Activated naive CD8-positive, alpha-beta T cell (primary cell): Measurements from ENCODE around the gene MICAL3.
"Not testable (repeated sequence)": the region's sequence is repeated elsewhere in the genome, so short reads cannot be mapped to it uniquely, and the experiment has no call there.

Source experiments
- H3K27ac Mint-ChIP-seq: one replicate; pipeline ENCODE4 v1.8.0; 2021; ENCODE audit warnings: mixed read lengths
- H3K27me3 Mint-ChIP-seq: one replicate; pipeline ENCODE4 v1.8.0; 2021; ENCODE audit warnings: mixed read lengths
- H3K36me3 Mint-ChIP-seq: one replicate; pipeline ENCODE4 v1.8.0; 2021; ENCODE audit warnings: mixed read lengths
- H3K4me1 Mint-ChIP-seq: one replicate; pipeline ENCODE4 v1.8.0; 2021; ENCODE audit warnings: low read depth, mixed read lengths
- H3K4me3 Mint-ChIP-seq: one replicate; pipeline ENCODE4 v1.8.0; 2021; ENCODE audit warnings: mild to moderate bottlenecking, mixed read lengths
- H3K9me3 Mint-ChIP-seq: one replicate; pipeline ENCODE4 v1.8.0; 2021; ENCODE audit warnings: low read depth, mixed read lengths

MICAL3 gene

GRCh38 chr22:18063715-18064114 lies 39.4 kb upstream of the MICAL3 start:
- not testable (repeated sequence) for H3K4me1 Mint-ChIP-seq, H3K4me3 Mint-ChIP-seq, H3K36me3 Mint-ChIP-seq, H3K9me3 Mint-ChIP-seq, H3K27ac Mint-ChIP-seq
- peaks cover 24% of the 10 kb centered on the region for H3K27me3 Mint-ChIP-seq

DNA sequence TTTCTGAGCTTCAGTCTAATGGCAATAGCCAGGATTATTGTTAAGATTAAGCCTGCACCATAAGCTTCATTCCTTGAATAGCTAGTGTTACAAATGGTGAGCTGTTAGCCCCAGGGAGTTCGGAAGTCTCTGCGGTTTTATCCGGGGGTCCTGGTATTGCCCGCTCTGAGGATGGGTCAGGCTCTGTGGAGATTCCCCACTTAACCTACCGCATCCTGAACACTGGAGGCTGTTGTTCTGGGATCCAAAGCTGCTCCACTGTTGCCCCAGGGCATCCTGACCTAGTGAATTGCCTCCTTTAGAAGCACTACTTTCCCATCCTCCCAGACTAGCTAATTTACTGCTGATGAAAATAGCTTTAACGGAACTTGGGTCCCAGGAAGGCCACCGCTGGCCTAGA lies 38.9 kb upstream of the MICAL3 start:
- Mint-ChIP-seq H3K27ac (no peak overlapping the region), H3K27me3 (peaks cover 22% of the 10 kb centered on the region), H3K4me1 (no peaks in the 10 kb centered on the region), H3K9me3 (no peaks in the 10 kb centered on the region), H3K36me3 (no peaks in the 10 kb centered on the region), H3K4me3 (no peak overlapping the region)

- no peaks in the 10 kb centered on the region for H3K9me3 Mint-ChIP-seq
- peaks cover 22% of the 10 kb centered on the region for H3K27me3 Mint-ChIP-seq
- H3K36me3 Mint-ChIP-seq, result no peaks in the 10 kb centered on the region
- H3K4me1 Mint-ChIP-seq, result no peaks in the 10 kb centered on the region
- H3K27ac Mint-ChIP-seq, result no peak overlapping the region
- H3K4me3 Mint-ChIP-seq, result no peak overlapping the region
Observed at GRCh38 chr22:18062421-18062820, 38.1 kb upstream of the MICAL3 start.

DNA sequence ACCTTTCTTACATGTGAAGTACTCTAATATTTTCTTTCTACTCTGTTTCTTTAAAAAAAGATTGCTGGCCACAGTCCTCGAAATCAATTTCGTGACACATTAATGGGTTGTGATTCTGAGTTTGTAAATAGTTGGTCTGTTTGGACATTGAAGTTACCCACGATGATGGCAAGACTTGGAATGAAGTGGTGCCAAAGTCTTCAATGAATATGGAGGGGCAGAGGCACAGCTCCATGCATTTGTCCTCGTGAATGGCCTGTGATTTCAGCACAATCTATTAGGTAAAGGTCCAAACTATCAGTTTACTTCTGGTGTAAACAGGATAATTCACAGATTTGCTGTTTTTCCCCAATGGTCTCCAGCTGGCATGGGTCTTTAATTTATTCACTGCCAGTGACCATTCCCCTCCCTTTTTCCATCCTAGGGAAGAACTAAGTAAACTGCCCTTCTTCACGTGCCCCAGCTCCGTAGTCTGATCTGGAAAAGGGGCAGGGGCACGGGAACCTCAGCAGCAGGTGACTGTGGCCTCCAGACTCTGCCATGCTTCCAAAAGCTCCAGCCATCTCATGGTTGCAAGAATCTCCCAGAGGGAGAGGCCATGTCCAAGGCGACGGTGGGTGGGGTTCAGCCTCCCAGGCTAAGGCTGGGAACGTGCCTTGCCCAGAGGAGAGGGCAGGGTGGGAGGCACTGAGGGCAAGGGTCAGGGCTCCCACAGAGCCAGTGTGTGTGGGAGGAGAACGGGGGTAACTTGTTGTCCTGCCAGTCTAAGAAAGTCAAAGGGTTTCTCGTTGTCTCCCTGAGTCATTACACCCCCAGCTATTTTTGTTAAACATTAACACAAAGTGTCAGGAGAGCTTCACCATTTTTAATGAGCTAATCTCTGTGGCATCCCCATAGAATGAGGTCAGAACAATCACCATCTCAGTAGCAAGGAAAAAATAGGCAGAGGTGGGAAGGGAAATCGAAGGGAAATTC lies 36.6 kb upstream of the MICAL3 start:
- Mint-ChIP-seq H3K36me3 (no peaks in the 10 kb centered on the region), H3K27ac (no peak overlapping the region), H3K27me3 (peaks cover 17% of the 10 kb centered on the region), H3K9me3 (no peaks in the 10 kb centered on the region), H3K4me1 (no peaks in the 10 kb centered on the region), H3K4me3 (no peak overlapping the region)

GRCh38 chr22:18059991-18060390 lies 35.6 kb upstream of the MICAL3 start:
- Mint-ChIP-seq H3K4me1 (no peaks in the 10 kb centered on the region), H3K4me3 (no peak overlapping the region), H3K27me3 (peaks cover 9% of the 10 kb centered on the region), H3K36me3 (no peaks in the 10 kb centered on the region), H3K9me3 (no peaks in the 10 kb centered on the region), H3K27ac (no peak overlapping the region)

DNA sequence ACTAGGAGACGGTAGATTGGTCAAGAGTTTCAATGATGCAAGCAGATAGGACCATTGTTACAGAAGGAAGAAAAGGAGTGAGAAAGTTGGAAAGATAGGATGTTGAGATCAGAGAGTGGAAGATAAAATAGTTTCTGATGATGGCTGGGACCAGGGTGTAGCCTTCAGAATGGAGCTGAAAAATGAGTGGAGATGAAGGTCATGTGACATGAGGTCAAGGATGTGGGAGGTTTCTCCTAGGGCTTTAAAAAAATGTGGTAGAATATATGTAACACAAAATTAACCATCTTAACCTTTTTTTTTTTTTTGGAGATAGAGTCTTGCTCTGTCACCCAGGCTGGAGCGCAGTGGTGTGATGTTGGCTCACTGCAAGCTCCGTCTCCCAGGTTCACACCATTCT lies 35.1 kb upstream of the MICAL3 start:
- H3K9me3 Mint-ChIP-seq, result no peaks in the 10 kb centered on the region
- no peak overlapping the region for H3K27ac Mint-ChIP-seq
- peaks cover 6% of the 10 kb centered on the region for H3K27me3 Mint-ChIP-seq
- H3K4me1 Mint-ChIP-seq, result no peaks in the 10 kb centered on the region
- no peaks in the 10 kb centered on the region for H3K36me3 Mint-ChIP-seq
- no peak overlapping the region for H3K4me3 Mint-ChIP-seq

DNA sequence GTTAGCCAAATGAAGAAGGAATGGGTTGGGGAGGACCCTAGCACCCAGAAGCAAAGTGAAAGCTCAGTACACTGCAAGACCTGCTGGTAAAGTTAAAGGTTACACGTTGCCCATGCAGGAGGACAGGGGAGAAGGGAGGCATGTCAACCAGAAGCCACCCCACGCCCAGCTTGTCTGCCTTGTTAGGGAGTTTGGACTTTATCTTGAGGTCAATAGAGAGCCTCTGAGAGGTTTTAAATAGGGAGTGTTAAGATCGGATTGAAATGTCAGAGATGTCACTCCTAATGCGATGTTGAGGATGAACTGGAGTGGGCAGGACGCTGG lies 34.7 kb upstream of the MICAL3 start:
- H3K27me3 Mint-ChIP-seq, result peaks cover 6% of the 10 kb centered on the region
- H3K4me1 Mint-ChIP-seq, result no peaks in the 10 kb centered on the region
- no peaks in the 10 kb centered on the region for H3K9me3 Mint-ChIP-seq
- H3K27ac Mint-ChIP-seq, result no peak overlapping the region
- H3K36me3 Mint-ChIP-seq, result no peaks in the 10 kb centered on the region
- H3K4me3 Mint-ChIP-seq, result no peak overlapping the region

GRCh38 chr22:18058371-18059093 lies 34.2 kb upstream of the MICAL3 start:
- Mint-ChIP-seq H3K9me3 (no peaks in the 10 kb centered on the region), H3K27ac (no peak overlapping the region), H3K4me1 (no peaks in the 10 kb centered on the region), H3K27me3 (peaks cover 4% of the 10 kb centered on the region), H3K4me3 (no peak overlapping the region), H3K36me3 (no peaks in the 10 kb centered on the region)

- Mint-ChIP-seq H3K9me3 (no peaks in the 10 kb centered on the region), H3K27ac (no peak overlapping the region), H3K4me3 (no peak overlapping the region), H3K4me1 (no peaks in the 10 kb centered on the region), H3K36me3 (no peaks in the 10 kb centered on the region), H3K27me3 (peaks cover 3% of the 10 kb centered on the region)
Observed at GRCh38 chr22:18057568-18058209, 33.3 kb upstream of the MICAL3 start.

DNA sequence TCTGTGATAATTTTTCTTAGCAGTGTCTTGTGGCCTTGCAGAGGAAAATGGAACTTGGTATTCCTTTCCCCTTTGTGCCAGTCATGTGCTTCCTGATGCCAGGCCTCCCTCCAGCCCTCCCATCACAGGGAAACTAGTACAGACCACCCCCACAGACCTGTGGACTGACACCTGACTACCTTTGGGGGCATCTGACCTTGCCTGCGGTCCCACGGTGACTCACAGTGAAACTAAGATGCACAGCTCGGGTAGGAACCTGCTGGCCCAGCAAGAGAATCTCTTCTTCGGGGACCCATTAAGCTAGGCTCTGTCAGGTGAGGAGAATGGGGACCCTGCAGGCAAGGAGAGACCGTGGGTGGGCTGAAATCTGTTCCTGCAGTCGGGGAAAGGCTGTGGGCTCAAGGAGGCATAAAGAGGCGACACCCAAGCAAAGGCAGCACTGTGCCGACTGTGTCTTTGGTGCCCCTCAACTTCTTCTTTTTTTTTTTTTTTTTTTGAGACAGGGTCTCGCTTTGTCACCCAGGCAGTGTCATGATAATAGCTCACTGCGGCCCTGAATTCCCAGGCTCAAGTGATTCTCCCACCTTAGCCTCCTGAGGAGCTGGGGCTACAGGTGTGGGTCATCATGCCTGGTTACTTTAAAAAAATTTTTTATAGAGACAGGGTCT lies 32.6 kb upstream of the MICAL3 start:
- Mint-ChIP-seq H3K27me3 (peaks cover 3% of the 10 kb centered on the region), H3K27ac (no peak overlapping the region), H3K4me3 (no peak overlapping the region), H3K36me3 (no peaks in the 10 kb centered on the region), H3K4me1 (no peaks in the 10 kb centered on the region), H3K9me3 (no peaks in the 10 kb centered on the region)

DNA sequence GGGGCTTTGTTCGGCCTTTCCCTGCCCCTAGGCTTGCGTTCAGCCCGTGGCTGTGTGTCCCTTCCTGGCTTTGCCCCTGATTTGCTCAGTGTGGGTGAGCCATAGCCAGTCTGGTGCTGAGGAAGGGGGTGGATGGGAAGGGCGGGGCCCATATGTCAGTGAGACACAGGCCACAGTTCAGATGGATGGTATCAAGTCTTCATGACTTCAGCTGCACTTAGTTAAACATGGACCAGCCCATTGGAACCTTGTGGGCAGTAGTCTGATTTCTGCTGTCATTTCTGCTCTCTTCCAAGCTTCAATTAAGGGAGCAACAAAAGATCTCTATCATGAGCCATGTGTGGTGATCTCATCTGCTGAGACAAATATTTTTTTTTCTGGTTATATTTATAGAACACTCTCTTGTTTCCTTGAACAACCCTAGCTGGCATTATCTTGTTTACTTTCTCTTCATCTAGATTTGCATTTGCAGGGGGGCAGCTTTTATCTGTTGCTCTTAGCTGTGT lies 31.9 kb upstream of the MICAL3 start:
- no peaks in the 10 kb centered on the region for H3K9me3 Mint-ChIP-seq
- no peaks in the 10 kb centered on the region for H3K4me1 Mint-ChIP-seq
- no peak overlapping the region for H3K4me3 Mint-ChIP-seq
- no peak overlapping the region for H3K27ac Mint-ChIP-seq
- H3K27me3 Mint-ChIP-seq, result peaks cover 3% of the 10 kb centered on the region
- H3K36me3 Mint-ChIP-seq, result no peaks in the 10 kb centered on the region

DNA sequence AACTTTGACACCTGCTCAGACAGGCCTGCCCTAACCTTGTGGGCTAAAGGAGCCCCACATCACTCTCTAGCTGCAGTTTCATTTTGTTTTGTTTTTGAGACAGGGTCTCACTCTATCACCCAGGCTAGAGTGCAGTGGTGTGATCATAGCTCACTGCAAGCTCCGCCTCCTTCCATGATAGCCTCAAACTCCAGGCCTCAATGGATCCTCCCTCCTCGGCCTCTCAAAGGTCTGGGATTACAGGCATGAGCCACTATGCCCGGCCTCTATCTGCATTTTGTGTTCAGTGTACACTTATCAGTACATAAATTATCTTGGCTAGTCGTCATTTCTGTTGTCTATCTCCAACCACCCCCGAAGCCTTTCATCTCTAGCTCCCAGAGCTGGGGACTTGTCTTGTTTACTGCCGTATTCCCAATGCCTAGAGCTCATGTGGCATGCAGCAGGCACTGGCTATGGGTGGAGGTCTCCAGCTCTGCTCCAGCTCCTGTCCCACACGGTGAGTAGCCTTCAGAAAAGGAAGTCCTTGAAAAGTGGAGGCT lies 31.3 kb upstream of the MICAL3 start:
- no peaks in the 10 kb centered on the region for H3K9me3 Mint-ChIP-seq
- no peak overlapping the region for H3K4me3 Mint-ChIP-seq
- H3K27me3 Mint-ChIP-seq, result peaks cover 3% of the 10 kb centered on the region
- no peak overlapping the region for H3K27ac Mint-ChIP-seq
- H3K36me3 Mint-ChIP-seq, result no peaks in the 10 kb centered on the region
- no peaks in the 10 kb centered on the region for H3K4me1 Mint-ChIP-seq

DNA sequence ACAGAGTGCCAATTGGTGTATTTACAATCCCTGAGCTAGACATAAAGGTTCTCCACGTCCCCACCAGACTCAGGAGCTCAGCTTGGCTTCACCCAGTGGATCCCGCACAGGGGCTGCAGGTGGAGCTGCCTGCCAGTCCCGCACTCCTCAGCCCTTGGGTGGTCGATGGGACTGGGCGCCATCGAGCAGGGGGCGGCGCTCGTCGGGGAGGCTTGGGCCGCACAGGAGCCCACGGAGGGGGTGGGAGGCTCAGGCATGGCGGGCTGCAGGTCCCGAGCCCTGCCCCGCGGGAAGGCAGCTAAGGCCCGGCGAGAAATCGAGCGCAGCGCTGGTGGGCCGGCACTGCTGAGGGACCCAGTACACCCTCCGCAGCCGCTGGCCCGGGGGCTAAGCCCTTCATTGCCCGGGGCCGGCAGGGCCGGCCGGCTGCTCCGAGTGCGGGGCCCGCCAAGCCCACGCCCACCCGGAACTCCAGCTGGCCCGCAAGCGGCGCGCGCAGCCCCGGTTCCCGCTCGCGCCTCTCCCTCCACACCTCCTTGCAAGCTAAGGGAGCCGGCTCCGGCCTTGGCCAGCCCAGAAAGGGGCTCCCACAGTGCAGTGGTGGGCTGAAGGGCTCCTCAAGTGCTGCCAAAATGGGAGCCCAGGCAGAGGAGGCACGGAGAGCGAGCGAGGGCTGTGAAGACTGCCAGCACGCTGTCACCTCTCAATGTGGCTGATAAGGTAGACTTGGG lies 29.0 kb upstream of the MICAL3 start:
- not testable (repeated sequence) for H3K27me3 Mint-ChIP-seq, H3K27ac Mint-ChIP-seq, H3K4me1 Mint-ChIP-seq, H3K9me3 Mint-ChIP-seq, H3K4me3 Mint-ChIP-seq, H3K36me3 Mint-ChIP-seq

- not testable (repeated sequence) for H3K4me3 Mint-ChIP-seq, H3K27ac Mint-ChIP-seq, H3K27me3 Mint-ChIP-seq, H3K9me3 Mint-ChIP-seq, H3K4me1 Mint-ChIP-seq, H3K36me3 Mint-ChIP-seq
Observed at GRCh38 chr22:18051113-18051512, 26.8 kb upstream of the MICAL3 start.
